OCI-LY7 (cell line): ENCODE results near the gene ANKRD63. TPM values are rescaled to one million over a fixed set of nuclear protein-coding genes. Genes with fewer than 3 reads are reported as not detected.

Source experiments
- BruUV-seq: library from RNA; stranded (reverse); fragments of 400-500 nt; replicated peaks from 2 replicates; lab custom pipeline; 2021; lab: Mats Ljungman, UMichigan
- CTCF ChIA-PET: fragments of 300-600 bp; sonication (Branson Sonifier 250); formaldehyde crosslinking; loops from one replicate; lab custom pipeline; 2022; ENCODE audit warnings: antibody characterized with exemption; ENCODE audit not compliant: unreplicated experiment; lab: Charles Lee
- POLR2A ChIA-PET: fragments of 300-600 bp; sonication (Branson Sonifier 250); formaldehyde crosslinking; loops from one replicate; lab custom pipeline; 2022; ENCODE audit warnings: antibody characterized with exemption; lab: Charles Lee
- DNase-seq: peaks from one replicate; pipeline ENCODE4 v3.0.0-alpha.2; 2015; ENCODE audit warnings: low spot score
- H2AFZ ChIP-seq: fragments of 200-600 bp; sonication (generic), shearing (Covaris generic); 2 replicates; pipeline ENCODE4 v1.6.1; 2014; ENCODE audit warnings: mild to moderate bottlenecking, antibody characterized with exemption, low read length, moderate library complexity
- H3K27ac ChIP-seq: fragments of 200-600 bp; sonication (generic); 2 replicates; pipeline ENCODE4 v1.5.1; 2014; ENCODE audit warnings: mixed run types, low read depth, mild to moderate bottlenecking, moderate library complexity, low read length, inconsistent platforms; ENCODE audit not compliant: poor library complexity, severe bottlenecking
- H3K36me3 ChIP-seq: fragments of 200-600 bp; sonication (generic); 2 replicates; pipeline ENCODE4 v1.6.1; 2014; ENCODE audit warnings: mild to moderate bottlenecking, antibody characterized with exemption, low read length, moderate library complexity, mixed read lengths; ENCODE audit not compliant: insufficient read depth
- H3K4me1 ChIP-seq: fragments of 200-600 bp; sonication (generic); 2 replicates; pipeline ENCODE4 v1.5.1; 2014; ENCODE audit warnings: mild to moderate bottlenecking, low read length; ENCODE audit not compliant: insufficient read depth, poor library complexity, severe bottlenecking
- H3K4me2 ChIP-seq: fragments of 200-600 bp; sonication (generic); 2 replicates; pipeline ENCODE4 v1.6.1; 2014; ENCODE audit warnings: mild to moderate bottlenecking, low read length
- H3K4me3 ChIP-seq: fragments of 200-600 bp; sonication (generic); 2 replicates; pipeline ENCODE4 v1.5.1; 2014; ENCODE audit warnings: mild to moderate bottlenecking, low read depth, low read length; ENCODE audit not compliant: poor library complexity, severe bottlenecking
- H3K79me2 ChIP-seq: fragments of 200-600 bp; sonication (generic); 2 replicates; pipeline ENCODE4 v1.6.1; 2016; ENCODE audit warnings: low read depth, mild to moderate bottlenecking, low read length, moderate library complexity, mixed read lengths; ENCODE audit not compliant: insufficient read depth
- H3K9me2 ChIP-seq: fragments of 200-600 bp; sonication (generic); 2 replicates; pipeline ENCODE4 v1.6.1; 2016; ENCODE audit warnings: mild to moderate bottlenecking, low read length, mixed read lengths; ENCODE audit not compliant: insufficient read depth
- H3K9me3 ChIP-seq: fragments of 200-600 bp; sonication (generic); 2 replicates; pipeline ENCODE4 v1.6.1; 2014; ENCODE audit warnings: mild to moderate bottlenecking, mixed run types, low read length, mixed read lengths
- H4K20me1 ChIP-seq: fragments of 200-600 bp; sonication (generic); 2 replicates; pipeline ENCODE4 v1.6.1; 2014; ENCODE audit warnings: mild to moderate bottlenecking, antibody characterized with exemption, low read length, moderate library complexity, mixed read lengths; ENCODE audit not compliant: insufficient read depth
- EZH2phosphoT487 ChIP-seq: fragments of 200-600 bp; sonication (generic); IDR thresholded peaks from 2 replicates; pipeline ENCODE4 v1.6.1; 2018; ENCODE audit warnings: low read depth, borderline replicate concordance, mild to moderate bottlenecking, mixed run types, antibody characterized with exemption, low read length, moderate library complexity, mixed read lengths
- intact Hi-C: fragments of 100-400 bp; cut with micrococcal nuclease; formaldehyde crosslinking; loops from one replicate; pipeline ENCODE4 v1.10.0; 2022; ENCODE audit not compliant: unreplicated experiment
- total RNA-seq, 2 experiments: library from RNA; depleted of rRNA in 1 of 2; stranded (reverse); fragments of >200 nt in 1 of 2; shearing (Covaris generic) in 1 of 2; gene quantifications; 2 replicates each; pipeline ENCODE4 v1.2.3, GENCODE V29; 2014 to 2022
- TF ChIP-seq, protein P1 (sequence below): fragments of 200-600 bp; sonication (generic); conservative IDR thresholded peaks from 2 replicates; pipeline ENCODE4 v1.5.1; 2014; ENCODE audit warnings: mild to moderate bottlenecking, antibody characterized with exemption, low read length, moderate library complexity, mixed read lengths

ANKRD63 gene
- total RNA-seq, 2 experiments from 2014 or later, result not detected

DNA sequence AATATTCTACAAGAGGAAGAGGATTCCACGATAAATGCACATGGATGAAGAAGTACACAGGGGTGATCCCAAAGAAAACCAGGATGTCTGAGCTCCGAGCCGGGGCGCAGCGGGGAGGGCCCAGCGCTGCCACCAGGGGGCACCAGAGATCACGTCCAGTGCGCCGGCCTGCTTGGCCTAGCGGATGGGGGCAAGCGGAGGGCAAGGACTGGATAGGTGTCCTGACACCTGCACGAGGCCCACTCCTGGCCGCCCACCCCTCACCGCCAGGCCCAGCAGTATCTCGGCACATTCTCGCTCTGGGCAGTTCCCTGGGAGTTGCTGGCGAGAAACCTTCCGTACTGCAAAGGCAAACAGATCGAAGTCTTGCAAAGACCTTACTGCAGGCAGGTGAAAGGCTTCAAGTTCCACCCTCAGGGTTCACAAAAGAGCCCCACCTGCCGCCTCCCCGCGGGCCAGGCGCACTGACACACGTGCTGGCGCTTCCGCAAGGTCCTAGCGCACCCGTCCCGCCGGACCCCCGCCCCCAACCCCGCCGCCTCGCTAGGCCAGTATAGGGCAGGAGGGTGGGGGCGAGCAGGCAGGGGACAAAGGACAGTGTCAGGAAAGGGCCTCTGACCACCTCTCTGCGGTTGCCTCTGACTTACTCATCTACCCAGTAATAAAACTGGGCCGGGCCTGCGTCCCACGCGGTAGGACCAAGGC is 3.3 kb downstream of the ANKRD63 start:
- DNase-seq, result peak; percentile 52
- Histone ChIP-seq H3K9me3 (no peaks in the 10 kb centered on the region), H3K27ac (no peak overlapping the region), H3K9me2 (no peaks in the 10 kb centered on the region), H3K79me2 (no peaks in the 10 kb centered on the region), H2AFZ (no peak overlapping the region), H3K4me1 (peaks cover 13% of the 10 kb centered on the region), H3K36me3 (no peaks in the 10 kb centered on the region; the same call in 1 of the 2 replicates), H3K4me3 (no peak overlapping the region), H3K4me2 (no peak overlapping the region), H4K20me1 (no peaks in the 10 kb centered on the region)
- ChIA-PET POLR2A (interaction anchor here (1.0 kb wide), 1 partner anchor 31 kb away, joined by 3 read pairs; no protein-coding TSS in a partner anchor), CTCF (interaction anchor here (0.5 to 1.3 kb wide), 6 partner anchors 30 to 232 kb away, joined by 3 to 4 read pairs (median 3); no protein-coding TSS in a partner anchor)
- TF ChIP-seq, protein P1, sequence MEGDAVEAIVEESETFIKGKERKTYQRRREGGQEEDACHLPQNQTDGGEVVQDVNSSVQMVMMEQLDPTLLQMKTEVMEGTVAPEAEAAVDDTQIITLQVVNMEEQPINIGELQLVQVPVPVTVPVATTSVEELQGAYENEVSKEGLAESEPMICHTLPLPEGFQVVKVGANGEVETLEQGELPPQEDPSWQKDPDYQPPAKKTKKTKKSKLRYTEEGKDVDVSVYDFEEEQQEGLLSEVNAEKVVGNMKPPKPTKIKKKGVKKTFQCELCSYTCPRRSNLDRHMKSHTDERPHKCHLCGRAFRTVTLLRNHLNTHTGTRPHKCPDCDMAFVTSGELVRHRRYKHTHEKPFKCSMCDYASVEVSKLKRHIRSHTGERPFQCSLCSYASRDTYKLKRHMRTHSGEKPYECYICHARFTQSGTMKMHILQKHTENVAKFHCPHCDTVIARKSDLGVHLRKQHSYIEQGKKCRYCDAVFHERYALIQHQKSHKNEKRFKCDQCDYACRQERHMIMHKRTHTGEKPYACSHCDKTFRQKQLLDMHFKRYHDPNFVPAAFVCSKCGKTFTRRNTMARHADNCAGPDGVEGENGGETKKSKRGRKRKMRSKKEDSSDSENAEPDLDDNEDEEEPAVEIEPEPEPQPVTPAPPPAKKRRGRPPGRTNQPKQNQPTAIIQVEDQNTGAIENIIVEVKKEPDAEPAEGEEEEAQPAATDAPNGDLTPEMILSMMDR, result peak; percentile 99
- no peak for TF ChIP-seq EZH2phosphoT487
- intact Hi-C loops, result loop anchor here (1.0 kb wide), 2 partner anchors 31 to 59 kb away; no protein-coding TSS in a partner anchor
- BruUV-seq, result no TSS peak

DNA sequence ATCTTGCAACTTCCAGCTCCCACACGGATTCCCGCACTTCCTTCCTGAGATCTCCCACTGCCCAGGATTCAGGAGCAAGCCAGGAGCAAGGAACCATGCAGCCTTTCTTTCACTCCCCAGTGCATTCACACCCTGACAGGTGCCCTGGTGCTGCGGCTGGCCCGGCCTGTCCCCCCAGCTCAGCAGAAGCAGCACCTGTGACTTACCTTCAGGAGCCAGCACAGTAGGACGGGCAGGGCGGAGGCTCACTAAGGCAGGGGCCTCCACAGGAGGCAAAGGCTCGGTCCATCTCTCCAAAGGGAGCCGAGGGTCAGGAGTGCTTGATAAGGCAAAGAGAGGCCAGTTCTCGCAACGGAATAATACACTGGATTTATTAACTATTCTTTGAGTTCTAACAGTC is 4.8 kb downstream of the ANKRD63 start:
- no peaks in the 10 kb centered on the region for H3K79me2 ChIP-seq
- H3K9me2 ChIP-seq, result no peaks in the 10 kb centered on the region
- ChIA-PET POLR2A (no interaction called here), CTCF (no interaction called here)
- no peak overlapping the region for H3K4me3 ChIP-seq
- no peaks in the 10 kb centered on the region for H4K20me1 ChIP-seq
- peaks cover 13% of the 10 kb centered on the region for H3K4me1 ChIP-seq
- intact Hi-C loops, result no loop called here
- no peak for DNase-seq
- H3K9me3 ChIP-seq, result no peaks in the 10 kb centered on the region
- H2AFZ ChIP-seq, result no peak overlapping the region
- no TSS peak for BruUV-seq
- H3K27ac ChIP-seq, result no peak overlapping the region
- no peaks in the 10 kb centered on the region; the same call in 1 of the 2 replicates for H3K36me3 ChIP-seq
- H3K4me2 ChIP-seq, result peak overlapping the region; percentile 55; the same call in 1 of the 2 replicates
- no peak for TF ChIP-seq EZH2phosphoT487
- TF ChIP-seq, protein P1, result no peak

DNA sequence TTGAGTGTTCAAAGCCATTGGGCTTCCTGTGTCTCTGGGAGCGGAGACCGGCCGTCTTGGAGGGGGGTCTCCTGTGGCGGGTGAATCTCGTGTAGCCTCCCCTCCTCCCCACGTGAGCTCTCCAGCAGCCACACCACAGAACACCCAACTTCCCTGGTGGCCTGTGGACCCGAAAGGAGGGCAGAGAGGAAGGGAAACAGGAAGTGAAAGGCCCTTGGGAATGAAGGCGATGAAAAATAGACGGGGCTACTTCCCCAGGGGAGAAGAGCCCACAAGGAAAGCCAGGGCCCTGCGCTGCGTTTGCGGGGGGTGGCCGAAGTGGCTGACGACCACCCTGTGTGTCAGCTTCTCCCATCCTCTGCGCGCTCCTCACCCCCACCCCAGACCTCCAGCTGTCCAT is 5.4 kb downstream of the ANKRD63 start:
- Histone ChIP-seq H3K4me2 (peak overlapping the region; percentile 55), H3K9me2 (no peaks in the 10 kb centered on the region), H3K4me1 (peaks cover 13% of the 10 kb centered on the region), H4K20me1 (no peaks in the 10 kb centered on the region), H3K4me3 (no peak overlapping the region), H3K79me2 (no peaks in the 10 kb centered on the region), H3K9me3 (no peaks in the 10 kb centered on the region), H2AFZ (no peak overlapping the region), H3K36me3 (no peaks in the 10 kb centered on the region; the same call in 1 of the 2 replicates), H3K27ac (no peak overlapping the region)
- CTCF ChIA-PET, result no interaction called here
- no TSS peak for BruUV-seq
- TF ChIP-seq, protein P1, result no peak
- no peak for TF ChIP-seq EZH2phosphoT487
- intact Hi-C loops, result no loop called here
- POLR2A ChIA-PET, result no interaction called here
- peak; percentile 20 for DNase-seq
